ENCODE results near the gene EXOC6B.

- no peak for TF ChIP-seq CTCF (IDR thresholded peaks at IDR 0.05)
- no peak for TF ChIP-seq POLR2A (IDR thresholded peaks at IDR 0.05)
Measured at GRCh38 chr2:72723769-72724370, 102.0 kb downstream of the EXOC6B start.
